Choroid plexus epithelial cell (primary cell): ENCODE data around the gene IDH2.

Experiments used
- DNase-seq: peaks from one replicate; pipeline ENCODE4 v3.0.0-alpha.2; 2010; ENCODE audit warnings: low read depth
- H3K4me3 ChIP-seq: 2 replicates; pipeline ENCODE4 v1.5.1; 2011; ENCODE audit warnings: low read depth, mild to moderate bottlenecking, control low read depth, low read length, moderate library complexity
- CTCF ChIP-seq: conservative IDR thresholded peaks from 2 replicates; pipeline ENCODE4 v1.5.1; 2011; ENCODE audit warnings: low read depth, mild to moderate bottlenecking, control low read depth, inconsistent platforms, low read length, moderate library complexity

Gene IDH2

DNA sequence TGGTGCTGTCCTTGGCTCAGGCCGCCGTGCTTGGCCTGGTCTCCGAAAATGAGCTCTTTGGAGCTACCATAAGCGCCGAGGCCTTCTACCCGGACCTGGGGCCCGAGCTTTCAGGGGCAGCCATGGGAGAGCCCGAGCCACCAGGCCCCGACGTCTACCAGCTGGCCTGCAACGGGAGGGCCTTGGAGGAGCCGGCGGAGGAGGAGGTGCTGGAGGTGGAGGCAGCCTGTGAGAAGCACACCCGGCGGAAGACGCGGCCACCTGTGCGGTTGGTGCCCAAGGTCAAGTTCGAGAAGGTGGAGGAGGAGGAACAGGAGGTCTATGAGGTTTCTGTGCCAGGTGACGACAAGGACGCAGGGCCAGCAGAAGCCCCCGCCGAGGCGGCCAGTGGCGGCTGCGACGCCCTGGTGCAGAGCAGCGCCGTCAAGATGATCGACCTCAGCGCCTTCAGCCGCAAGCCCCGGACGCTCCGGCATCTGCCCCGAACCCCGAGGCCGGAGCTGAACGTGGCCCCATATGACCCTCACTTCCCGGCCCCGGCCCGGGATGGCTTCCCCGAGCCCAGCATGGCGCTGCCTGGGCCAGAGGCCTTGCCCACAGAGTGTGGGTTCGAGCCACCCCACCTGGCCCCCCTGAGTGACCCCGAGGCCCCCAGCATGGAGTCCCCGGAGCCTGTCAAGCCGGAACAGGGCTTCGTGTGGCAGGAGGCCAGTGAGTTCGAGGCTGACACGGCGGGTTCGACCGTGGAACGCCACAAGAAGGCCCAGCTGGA, 34.9 kb downstream of the IDH2 start:
- no peak for DNase-seq
- no peak overlapping the region for H3K4me3 ChIP-seq
- no peak for TF ChIP-seq CTCF

GRCh38 chr15:90065682-90066049, 36.6 kb downstream of the IDH2 start:
- DNase-seq, result no peak
- H3K4me3 ChIP-seq, result no peak overlapping the region
- no peak for TF ChIP-seq CTCF

GRCh38 chr15:90064911-90065681, 37.2 kb downstream of the IDH2 start:
- DNase-seq, result no peak
- no peak for TF ChIP-seq CTCF
- H3K4me3 ChIP-seq, result no peak overlapping the region

GRCh38 chr15:90063770-90064247, 38.5 kb downstream of the IDH2 start:
- TF ChIP-seq CTCF, result no peak
- DNase-seq, result no peak
- no peak overlapping the region for H3K4me3 ChIP-seq

GRCh38 chr15:90062973-90063769, 39.1 kb downstream of the IDH2 start:
- DNase-seq, result no peak
- H3K4me3 ChIP-seq, result no peak overlapping the region
- TF ChIP-seq CTCF, result no peak

- no peak for DNase-seq
These were observed 39.8 kb downstream of the IDH2 start for GRCh38 chr15:90062462-90062932.

More at GRCh38 chr15:90062462-90062932, 39.8 kb downstream of the IDH2 start:
- no peak overlapping the region for H3K4me3 ChIP-seq
- no peak for TF ChIP-seq CTCF
